Ishikawa (cell line): ENCODE results near the gene NRM.

Source experiments
- CEBPB ChIP-seq: IDR thresholded peaks from 2 replicates; pipeline ENCODE4 v1.6.1; 2012
- CREB1 ChIP-seq: IDR thresholded peaks from 2 replicates; pipeline ENCODE4 v1.6.1; 2012; ENCODE audit warnings: low read depth
- EGR1 ChIP-seq: IDR thresholded peaks from 2 replicates; pipeline ENCODE4 v1.6.1; 2012
- EP300 ChIP-seq: IDR thresholded peaks from 2 replicates; pipeline ENCODE4 v1.6.1; 2012; ENCODE audit warnings: borderline replicate concordance
- FOXM1 ChIP-seq: IDR thresholded peaks from 2 replicates; pipeline ENCODE4 v1.6.1; 2012; ENCODE audit warnings: low read depth, borderline replicate concordance
- NFIC ChIP-seq: IDR thresholded peaks from 2 replicates; pipeline ENCODE4 v1.6.1; 2012
- RAD21 ChIP-seq: IDR thresholded peaks from 2 replicates; pipeline ENCODE4 v1.6.1; 2012; ENCODE audit warnings: low read depth
- TAF1 ChIP-seq: IDR thresholded peaks from 2 replicates; pipeline ENCODE4 v1.6.1; 2012; ENCODE audit warnings: low read depth, mild to moderate bottlenecking
- TCF12 ChIP-seq: IDR thresholded peaks from 2 replicates; pipeline ENCODE4 v1.6.1; 2012; ENCODE audit warnings: low read depth
- TEAD4 ChIP-seq: IDR thresholded peaks from 2 replicates; pipeline ENCODE4 v1.6.1; 2012
- YY1 ChIP-seq: IDR thresholded peaks from 2 replicates; pipeline ENCODE4 v1.6.1; 2012; ENCODE audit warnings: low read depth
- ZBTB7A ChIP-seq: IDR thresholded peaks from 2 replicates; pipeline ENCODE4 v1.6.1; 2012; ENCODE audit warnings: low read depth
- TF ChIP-seq, protein P1 (sequence below): IDR thresholded peaks from 2 replicates; pipeline ENCODE4 v1.6.1; 2012
- TF ChIP-seq, protein P2 (sequence below): IDR thresholded peaks from 2 replicates; pipeline ENCODE4 v1.6.1; 2012; ENCODE audit warnings: low read depth, mild to moderate bottlenecking
- TF ChIP-seq, protein P3 (sequence below): IDR thresholded peaks from 2 replicates; pipeline ENCODE4 v1.6.1; 2012

NRM gene

DNA sequence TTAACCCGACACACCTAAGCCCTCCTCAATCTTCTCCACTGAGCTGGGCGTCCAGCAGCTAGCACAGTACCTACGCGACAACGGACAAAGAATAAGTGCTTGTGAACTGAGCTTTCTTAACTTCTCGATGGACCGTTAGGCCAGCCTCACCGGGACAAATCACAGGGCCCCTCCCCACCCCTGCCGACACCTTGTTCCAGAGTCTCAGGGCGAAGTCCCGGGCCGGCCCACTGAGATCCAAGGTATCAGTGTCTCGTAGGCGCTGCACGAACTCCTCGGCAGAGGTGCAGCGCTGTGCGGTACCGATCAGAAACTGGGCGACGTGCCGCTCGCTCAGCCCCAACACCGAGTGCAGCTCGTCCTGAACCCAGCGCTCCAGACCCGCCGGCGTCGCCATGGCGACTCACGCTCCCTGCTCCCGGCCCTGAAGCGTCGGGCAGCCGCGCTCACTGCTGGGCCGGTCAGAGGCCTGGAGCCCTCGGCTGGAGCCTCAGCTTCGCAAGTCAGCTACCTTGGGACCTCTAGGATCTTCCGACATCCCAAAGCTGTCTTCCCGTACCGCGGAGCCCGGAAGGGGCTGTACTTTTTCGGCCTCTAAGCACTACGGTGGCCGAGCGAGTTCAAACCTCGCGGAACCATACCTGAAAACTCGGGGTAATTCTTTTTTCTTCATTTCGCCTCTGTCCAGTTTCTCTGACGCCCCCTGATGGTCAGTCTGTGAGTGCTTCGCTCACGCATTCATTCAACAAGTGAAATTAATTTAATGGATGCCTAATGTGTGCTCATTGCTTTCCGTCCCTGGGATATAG, 18.1 kb downstream of the NRM start, which contains the start of gene DHX16:
Gene DHX16, minus strand, starts transcription at position 562 of the 809 bp plus-strand sequence. Its CDS starts 165 bp downstream, at position 397.
- no peak for TF ChIP-seq EGR1
- TF ChIP-seq TAF1: peak; percentile 75
- TF ChIP-seq, protein P1, sequence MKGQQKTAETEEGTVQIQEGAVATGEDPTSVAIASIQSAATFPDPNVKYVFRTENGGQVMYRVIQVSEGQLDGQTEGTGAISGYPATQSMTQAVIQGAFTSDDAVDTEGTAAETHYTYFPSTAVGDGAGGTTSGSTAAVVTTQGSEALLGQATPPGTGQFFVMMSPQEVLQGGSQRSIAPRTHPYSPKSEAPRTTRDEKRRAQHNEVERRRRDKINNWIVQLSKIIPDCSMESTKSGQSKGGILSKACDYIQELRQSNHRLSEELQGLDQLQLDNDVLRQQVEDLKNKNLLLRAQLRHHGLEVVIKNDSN: no peak
- TF ChIP-seq, protein P2, sequence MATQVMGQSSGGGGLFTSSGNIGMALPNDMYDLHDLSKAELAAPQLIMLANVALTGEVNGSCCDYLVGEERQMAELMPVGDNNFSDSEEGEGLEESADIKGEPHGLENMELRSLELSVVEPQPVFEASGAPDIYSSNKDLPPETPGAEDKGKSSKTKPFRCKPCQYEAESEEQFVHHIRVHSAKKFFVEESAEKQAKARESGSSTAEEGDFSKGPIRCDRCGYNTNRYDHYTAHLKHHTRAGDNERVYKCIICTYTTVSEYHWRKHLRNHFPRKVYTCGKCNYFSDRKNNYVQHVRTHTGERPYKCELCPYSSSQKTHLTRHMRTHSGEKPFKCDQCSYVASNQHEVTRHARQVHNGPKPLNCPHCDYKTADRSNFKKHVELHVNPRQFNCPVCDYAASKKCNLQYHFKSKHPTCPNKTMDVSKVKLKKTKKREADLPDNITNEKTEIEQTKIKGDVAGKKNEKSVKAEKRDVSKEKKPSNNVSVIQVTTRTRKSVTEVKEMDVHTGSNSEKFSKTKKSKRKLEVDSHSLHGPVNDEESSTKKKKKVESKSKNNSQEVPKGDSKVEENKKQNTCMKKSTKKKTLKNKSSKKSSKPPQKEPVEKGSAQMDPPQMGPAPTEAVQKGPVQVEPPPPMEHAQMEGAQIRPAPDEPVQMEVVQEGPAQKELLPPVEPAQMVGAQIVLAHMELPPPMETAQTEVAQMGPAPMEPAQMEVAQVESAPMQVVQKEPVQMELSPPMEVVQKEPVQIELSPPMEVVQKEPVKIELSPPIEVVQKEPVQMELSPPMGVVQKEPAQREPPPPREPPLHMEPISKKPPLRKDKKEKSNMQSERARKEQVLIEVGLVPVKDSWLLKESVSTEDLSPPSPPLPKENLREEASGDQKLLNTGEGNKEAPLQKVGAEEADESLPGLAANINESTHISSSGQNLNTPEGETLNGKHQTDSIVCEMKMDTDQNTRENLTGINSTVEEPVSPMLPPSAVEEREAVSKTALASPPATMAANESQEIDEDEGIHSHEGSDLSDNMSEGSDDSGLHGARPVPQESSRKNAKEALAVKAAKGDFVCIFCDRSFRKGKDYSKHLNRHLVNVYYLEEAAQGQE: no peak
- TF ChIP-seq, protein P3, sequence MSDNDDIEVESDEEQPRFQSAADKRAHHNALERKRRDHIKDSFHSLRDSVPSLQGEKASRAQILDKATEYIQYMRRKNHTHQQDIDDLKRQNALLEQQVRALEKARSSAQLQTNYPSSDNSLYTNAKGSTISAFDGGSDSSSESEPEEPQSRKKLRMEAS: peak; percentile 22
- peak; percentile 56; the same call in 1 of the 2 replicates for TF ChIP-seq YY1
- no peak for TF ChIP-seq CEBPB
- TF ChIP-seq RAD21: peak; percentile 60
- no peak for TF ChIP-seq EP300
- TF ChIP-seq TCF12: peak; percentile 72; the same call in 1 of the 2 replicates

DNA sequence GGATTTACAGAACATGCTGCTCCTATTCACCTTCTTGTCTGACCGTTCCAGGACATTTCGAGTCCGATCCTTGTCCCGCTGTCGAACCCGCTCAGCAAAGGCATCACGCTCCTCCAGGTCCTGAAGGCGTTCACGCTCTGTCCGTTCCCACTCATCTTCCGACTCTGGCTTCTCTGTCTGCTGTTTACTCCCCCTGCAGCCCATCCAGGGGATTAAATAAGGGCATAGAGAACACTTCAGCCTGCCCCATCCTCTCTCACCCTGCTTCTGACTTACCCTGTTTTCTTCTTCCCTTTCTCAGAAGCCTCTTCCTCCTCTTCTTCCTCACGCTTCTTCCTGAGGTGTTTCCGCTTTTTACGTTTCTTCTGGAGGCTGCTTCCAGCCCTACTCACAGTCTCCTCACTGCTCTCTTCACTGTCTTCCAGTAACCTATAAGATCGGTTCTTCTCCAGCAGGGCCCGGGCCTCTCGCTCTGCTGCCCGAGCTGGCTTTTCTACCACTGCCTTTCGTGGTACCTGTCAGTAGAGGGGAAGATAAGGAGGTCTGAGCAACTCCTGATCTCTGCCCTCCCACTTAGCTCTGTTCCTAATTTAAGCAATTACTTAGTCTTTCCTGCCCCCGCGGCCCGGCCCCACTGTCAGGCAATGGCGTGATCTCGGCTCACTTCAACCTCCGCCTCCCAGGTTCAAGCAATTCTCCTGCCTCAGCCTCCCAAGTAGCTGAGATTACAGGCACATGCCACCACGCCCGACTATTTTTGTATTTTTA, 19.8 kb downstream of the NRM start:
- TF ChIP-seq FOXM1: no peak
- no peak for TF ChIP-seq NFIC
- TF ChIP-seq, protein P2: no peak
- no peak for TF ChIP-seq CREB1
- TF ChIP-seq YY1: no peak
- TF ChIP-seq, protein P1: no peak
- TF ChIP-seq TEAD4: no peak
- TF ChIP-seq TAF1: no peak
- no peak for TF ChIP-seq EGR1
- TF ChIP-seq ZBTB7A: no peak
- TF ChIP-seq TCF12: no peak

DNA sequence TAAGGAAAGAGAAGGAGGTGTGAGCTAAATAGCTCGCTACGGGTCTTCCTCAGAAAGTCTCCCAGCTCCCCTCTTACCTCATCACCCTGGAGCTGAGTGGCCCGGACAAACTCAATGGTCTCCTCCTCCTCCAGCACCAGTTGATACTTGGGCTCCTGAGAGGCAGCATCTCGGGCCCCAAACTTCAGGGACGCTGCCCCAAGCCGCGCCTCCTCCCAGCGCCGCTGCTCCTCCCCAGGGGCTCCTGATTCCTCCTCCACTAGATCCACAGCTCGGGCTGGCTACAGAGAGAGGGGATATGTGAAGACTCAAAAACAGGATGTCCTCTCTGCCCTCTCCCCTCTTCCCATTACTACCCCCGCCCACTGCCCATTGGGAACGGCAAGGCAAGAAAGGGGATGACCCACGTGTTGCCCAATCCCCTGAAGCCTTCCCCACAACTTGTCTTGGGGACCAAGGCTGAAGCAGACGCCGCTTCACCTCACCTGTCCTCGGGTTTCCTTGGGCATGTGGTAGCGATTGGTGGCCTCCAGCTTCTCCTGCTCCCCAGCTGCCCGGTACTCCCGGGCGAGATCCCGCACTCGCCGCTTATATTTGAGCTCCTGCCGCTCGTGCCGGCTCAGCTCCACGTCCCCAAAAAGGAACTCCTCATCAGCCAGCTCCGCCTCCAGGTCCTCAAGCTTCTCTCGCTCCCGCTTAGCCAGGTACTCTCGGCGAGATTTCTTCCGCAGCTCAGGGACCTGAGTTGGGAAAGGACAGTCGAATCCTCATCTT, 25.6 kb downstream of the NRM start:
- no peak for TF ChIP-seq YY1
- TF ChIP-seq, protein P2: no peak
- TF ChIP-seq CEBPB: no peak
- TF ChIP-seq, protein P1: no peak
- no peak for TF ChIP-seq TAF1
- TF ChIP-seq, protein P3: no peak
- TF ChIP-seq TEAD4: no peak
- no peak for TF ChIP-seq RAD21
- no peak for TF ChIP-seq CREB1
- no peak for TF ChIP-seq EP300
